ENCODE measurements around the gene PCK1. TPM values are rescaled to one million over a fixed set of nuclear protein-coding genes. Genes with fewer than 3 reads are reported as not detected.

The PCK1 gene
- polyA plus RNA-seq, 3 donors = not detected

GRCh38 chr20:57514273-57514751 lies 46.6 kb upstream of the PCK1 start:
- H3K27me3 Mint-ChIP-seq (ENCODE audit: low read depth in 3 of 3) = peaks cover 38 to 43% (median 42%) of the 10 kb centered on the region in 3 donors
- Histone ChIP-seq H3K36me3 (replicated peaks in 1 of 2; ENCODE audit: control insufficient read depth in 1 of 2, insufficient read depth in 2 of 2, low read length in 2 of 2) (no peaks in the 10 kb centered on the region), H3K4me3 (replicated peaks in 1 of 3; ENCODE audit: low read depth in 2 of 3, low read length in 3 of 3) (no peak overlapping the region), H3K79me2 (ENCODE audit: insufficient read depth, low read length) (no peaks in the 10 kb centered on the region), H2AFZ (ENCODE audit: insufficient read depth, low read depth, low read length, poor library complexity, severe bottlenecking) (no peak overlapping the region), H3K9me3 (replicated peaks in 1 of 2; ENCODE audit: control insufficient read depth in 1 of 2, insufficient read depth in 1 of 2, low read length in 2 of 2) (no peaks in the 10 kb centered on the region), H4K20me1 (ENCODE audit: insufficient read depth, low read length) (no peaks in the 10 kb centered on the region), H3K9ac (ENCODE audit: insufficient read depth, low read length, poor library complexity, severe bottlenecking) (no peak overlapping the region), H3K4me1 (ENCODE audit: control insufficient read depth in 1 of 2, insufficient read depth in 2 of 2, low read length in 2 of 2) (no peaks in the 10 kb centered on the region), H3K4me2 (replicated peaks; ENCODE audit: extremely low read depth, low read length, poor library complexity, severe bottlenecking) (no peak overlapping the region), H3K27me3 (ENCODE audit: control insufficient read depth in 2 of 2, insufficient read depth in 2 of 2, low read length in 2 of 2) (peaks cover 12 to 39% of the 10 kb centered on the region in 2 donors), H3K27ac (ENCODE audit: low read depth in 1 of 2, low read length in 2 of 2) (no peak overlapping the region)
- WGBS (ENCODE audit: insufficient coverage) = 43% methylated on average over 17 of the region's 17 CpGs
- intact Hi-C loops (cut with micrococcal nuclease) = loop anchor here (1.0 to 5.0 kb wide), 3 partner anchors 80 to 698 kb away; no protein-coding TSS in a partner anchor
- peak overlapping the region in 1 of 2 donors; percentile 57 for H3K4me3 Mint-ChIP-seq
- peak; percentile 56 to 73 (median 70) for DNase-seq
- no peak overlapping the region for H3K27ac Mint-ChIP-seq
- peaks cover 4% of the 10 kb centered on the region for H3K4me1 Mint-ChIP-seq
- H3K9me3 Mint-ChIP-seq = no peaks in the 10 kb centered on the region
- peak; percentile 85 for TF ChIP-seq CTCF (IDR thresholded peaks at IDR 0.05)
- no peaks in the 10 kb centered on the region for H3K36me3 Mint-ChIP-seq

DNA sequence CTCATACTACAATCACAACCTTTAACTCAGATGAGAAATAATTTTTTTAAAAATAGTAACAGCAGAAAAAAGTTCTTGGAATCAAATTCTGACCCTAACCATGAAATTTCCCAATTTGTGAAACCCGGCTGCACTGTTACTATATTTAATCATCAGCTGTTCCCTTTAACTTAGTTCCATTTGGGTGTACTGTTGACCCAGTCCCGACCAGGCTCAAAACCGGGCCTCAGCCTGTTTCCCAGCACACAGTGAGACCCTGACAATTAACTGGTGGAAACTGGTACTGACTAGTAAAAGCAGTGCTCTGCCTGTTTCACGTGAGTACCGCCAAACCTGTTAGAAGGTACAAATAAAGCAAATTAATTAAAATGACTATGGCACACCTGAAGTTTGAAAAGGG lies 43.0 kb upstream of the PCK1 start:
- no peak overlapping the region for H2AFZ ChIP-seq (ENCODE audit: insufficient read depth, low read depth, low read length, poor library complexity, severe bottlenecking)
- H3K9ac ChIP-seq (ENCODE audit: insufficient read depth, low read length, poor library complexity, severe bottlenecking) = no peak overlapping the region
- WGBS (ENCODE audit: insufficient coverage) = 78% methylated on average over 3 of the region's 5 CpGs
- no peaks in the 10 kb centered on the region for H3K36me3 ChIP-seq (replicated peaks in 1 of 2; ENCODE audit: control insufficient read depth in 1 of 2, insufficient read depth in 2 of 2, low read length in 2 of 2)
- H3K4me1 ChIP-seq (ENCODE audit: control insufficient read depth in 1 of 2, insufficient read depth in 2 of 2, low read length in 2 of 2) = no peaks in the 10 kb centered on the region
- no peaks in the 10 kb centered on the region for H3K9me3 ChIP-seq (replicated peaks in 1 of 2; ENCODE audit: control insufficient read depth in 1 of 2, insufficient read depth in 1 of 2, low read length in 2 of 2)
- Mint-ChIP-seq H3K4me1 (peaks cover 4% of the 10 kb centered on the region), H3K27ac (no peak overlapping the region), H3K36me3 (no peaks in the 10 kb centered on the region), H3K4me3 (no peak overlapping the region), H3K9me3 (no peaks in the 10 kb centered on the region), H3K27me3 (ENCODE audit: low read depth in 3 of 3) (peaks cover 15 to 21% (median 19%) of the 10 kb centered on the region in 3 donors)
- DNase-seq = no peak
- H3K4me3 ChIP-seq (replicated peaks in 1 of 3; ENCODE audit: low read depth in 2 of 3, low read length in 3 of 3) = no peak overlapping the region
- H3K27me3 ChIP-seq (ENCODE audit: control insufficient read depth in 2 of 2, insufficient read depth in 2 of 2, low read length in 2 of 2) = peaks cover 2 to 31% of the 10 kb centered on the region in 2 donors
- no peaks in the 10 kb centered on the region for H3K79me2 ChIP-seq (ENCODE audit: insufficient read depth, low read length)
- no peak for TF ChIP-seq CTCF (IDR thresholded peaks at IDR 0.05)
- H3K27ac ChIP-seq (ENCODE audit: low read depth in 1 of 2, low read length in 2 of 2) = no peak overlapping the region
- H4K20me1 ChIP-seq (ENCODE audit: insufficient read depth, low read length) = no peaks in the 10 kb centered on the region
- intact Hi-C loops (cut with micrococcal nuclease) = no loop called here
- no peak overlapping the region for H3K4me2 ChIP-seq (replicated peaks; ENCODE audit: extremely low read depth, low read length, poor library complexity, severe bottlenecking)

Data from CD14-positive monocyte (primary cell).